Subcutaneous preadipocyte (primary cell): Measurements from ENCODE around the gene PYCARD. TPM values are rescaled to one million over a fixed set of nuclear protein-coding genes. Genes with fewer than 3 reads are reported as not detected.

Experiments used
- small RNA-seq: library from RNA; depleted of rRNA; stranded (forward); fragments of <200 nt; gene quantifications from one replicate; pipeline ENCODE3, GENCODE V24; 2012
- total RNA-seq: library from RNA; depleted of rRNA; stranded (reverse); fragments of >200 nt; gene quantifications from 2 replicates; pipeline ENCODE4 v1.2.3, GENCODE V29; 2012

PYCARD gene
- total RNA-seq, result 49.1 and 77.5 TPM in 2 replicates

GRCh38 chr16:31202414-31203375 lies at the start of gene PYCARD:
Gene PYCARD (minus strand): TSS chr16:31202760. CDS start chr16:31202690, 70 bp downstream.

GRCh38 chr16:31216422-31217135 lies 14.0 kb upstream of the PYCARD start, which contains the start of gene PYDC1:
Gene PYDC1 (minus strand): TSS chr16:31217135. CDS start chr16:31217028, 107 bp downstream.

GRCh38 chr16:31213877-31214707 lies 11.5 kb upstream of the PYCARD start, which contains the start of gene TRIM72:
Gene TRIM72 (plus strand): TSS chr16:31214119. CDS start chr16:31214739, 620 bp downstream.

GRCh38 chr16:31179747-31180459 lies 22.7 kb downstream of the PYCARD start, which contains the start of gene FUS:
Gene FUS (plus strand): TSS chr16:31180139. CDS start chr16:31180215, 76 bp downstream.

Small RNA genes within 50 kb of the gene (small RNA-seq; reads per million reads assigned to genes)
- not detected for gene AC009088.4
- not detected for gene NDUFA3P6

Other genes with a start within 250 kb of the PYCARD start
- gene SETD1A, start 245.0 kb downstream of the PYCARD start, total RNA-seq, result 2.2 and 3.9 TPM in 2 replicates
- gene HSD3B7, start 217.6 kb downstream of the PYCARD start, total RNA-seq, result 100 and 164 TPM in 2 replicates
- gene STX1B, start 192.1 kb downstream of the PYCARD start, total RNA-seq, result 0.98 and 1.1 TPM in 2 replicates
- 21.7 and 23.3 TPM in 2 replicates for gene STX4, start 169.2 kb downstream of the PYCARD start, total RNA-seq
- 11.4 and 15.2 TPM in 2 replicates for gene ZNF668, start 128.5 kb downstream of the PYCARD start, total RNA-seq
- 14.0 and 18.6 TPM in 2 replicates for gene ZNF646, start 128.3 kb downstream of the PYCARD start, total RNA-seq
- gene PRSS53, start 113.8 kb downstream of the PYCARD start, total RNA-seq, result 1.5 and 3.3 TPM in 2 replicates
- gene VKORC1, start 108.0 kb downstream of the PYCARD start, total RNA-seq, result 64.7 and 133 TPM in 2 replicates
- 40.3 and 44.1 TPM in 2 replicates for gene BCKDK, start 94.4 kb downstream of the PYCARD start, total RNA-seq
- 29.5 and 30.5 TPM in 2 replicates for gene KAT8, start 85.1 kb downstream of the PYCARD start, total RNA-seq
- not detected in 2 replicates for gene PRSS8, start 67.0 kb downstream of the PYCARD start, total RNA-seq
- gene PRSS36, start 52.7 kb downstream of the PYCARD start, total RNA-seq, result 0.20 and 0.37 TPM in 2 replicates
- 37.5 and 54.9 TPM in 2 replicates for gene FUS, start 22.6 kb downstream of the PYCARD start, total RNA-seq
- under 0.01 TPM in 1 of 2 replicates, not detected in the other for gene TRIM72, start 11.4 kb upstream of the PYCARD start, total RNA-seq
- not detected in 2 replicates for gene PYDC1, start 14.4 kb upstream of the PYCARD start, total RNA-seq
- gene ITGAM, start 57.2 kb upstream of the PYCARD start, total RNA-seq, result not detected in 2 replicates
- 1.8 and 4.1 TPM in 2 replicates for gene ITGAX, start 152.4 kb upstream of the PYCARD start, total RNA-seq
- gene ITGAD, start 190.6 kb upstream of the PYCARD start, total RNA-seq, result under 0.01 TPM in 1 of 2 replicates, not detected in the other
- not detected in 2 replicates for gene COX6A2, start 225.6 kb upstream of the PYCARD start, total RNA-seq
- 0.37 and 0.39 TPM in 2 replicates for gene ZNF843, start 240.0 kb upstream of the PYCARD start, total RNA-seq